ENCODE measurements around the gene GPR142. TPM values are rescaled to one million over a fixed set of nuclear protein-coding genes. Genes with fewer than 3 reads are reported as not detected.

The GPR142 gene
- total and polyA plus RNA-seq, 9 donors, result 0.04 to 0.28 (median 0.16) TPM; not detected in 2

Other genes with a start within 250 kb of the GPR142 start
- gene RPL38, start 163.8 kb upstream of the GPR142 start, total RNA-seq, result 3,184 TPM
- 1,000 to 10,000 TPM; 1,606 to 2,231 (median 1,792) TPM for gene RPL38, start 163.8 kb upstream of the GPR142 start, polyA plus RNA-seq (ENCODE audit: insufficient read depth in 1 of 8, insufficient read length in 8 of 8, low replicate concordance in 1 of 8)
- gene TTYH2, start 153.9 kb upstream of the GPR142 start, total RNA-seq, result 35.5 TPM
- 10 to 100 TPM; 40.3 to 85.2 (median 71.1) TPM for gene TTYH2, start 153.9 kb upstream of the GPR142 start, polyA plus RNA-seq (ENCODE audit: insufficient read depth in 1 of 8, insufficient read length in 8 of 8, low replicate concordance in 1 of 8)
- gene DNAI2, start 93.3 kb upstream of the GPR142 start, total RNA-seq, result 0.09 TPM
- gene DNAI2, start 93.3 kb upstream of the GPR142 start, polyA plus RNA-seq (ENCODE audit: insufficient read depth in 1 of 8, insufficient read length in 8 of 8, low replicate concordance in 1 of 8), result under 1 TPM in 5 of 8 donors, not detected in 3; 0.12 to 0.38 (median 0.19) TPM
- 1.6 TPM for gene KIF19, start 41.3 kb upstream of the GPR142 start, total RNA-seq
- 1 to 10 TPM in 7 of 8 donors, under 1 TPM in 1; 0.74 to 2.5 (median 1.7) TPM for gene KIF19, start 41.3 kb upstream of the GPR142 start, polyA plus RNA-seq (ENCODE audit: insufficient read depth in 1 of 8, insufficient read length in 8 of 8, low replicate concordance in 1 of 8)
- not detected for gene BTBD17, start 5.6 kb upstream of the GPR142 start, total RNA-seq
- gene BTBD17, start 5.6 kb upstream of the GPR142 start, polyA plus RNA-seq (ENCODE audit: insufficient read depth in 1 of 8, insufficient read length in 8 of 8, low replicate concordance in 1 of 8), result under 1 TPM in 6 of 8 donors, not detected in 2; 0.06 to 0.28 (median 0.11) TPM
- gene GPRC5C, start 64.6 kb downstream of the GPR142 start, total RNA-seq, result 56.0 TPM
- 10 to 100 TPM; 16.2 to 37.5 (median 32.3) TPM for gene GPRC5C, start 64.6 kb downstream of the GPR142 start, polyA plus RNA-seq (ENCODE audit: insufficient read depth in 1 of 8, insufficient read length in 8 of 8, low replicate concordance in 1 of 8)
- gene CD300A, start 99.1 kb downstream of the GPR142 start, total RNA-seq, result 2.5 TPM
- gene CD300A, start 99.1 kb downstream of the GPR142 start, polyA plus RNA-seq (ENCODE audit: insufficient read depth in 1 of 8, insufficient read length in 8 of 8, low replicate concordance in 1 of 8), result 1 to 10 TPM; 1.7 to 4.0 (median 2.4) TPM
- gene CD300LB, start 164.0 kb downstream of the GPR142 start, total RNA-seq, result 0.04 TPM
- under 1 TPM; 0.07 to 0.35 (median 0.19) TPM for gene CD300LB, start 164.0 kb downstream of the GPR142 start, polyA plus RNA-seq (ENCODE audit: insufficient read depth in 1 of 8, insufficient read length in 8 of 8, low replicate concordance in 1 of 8)
- 0.31 TPM for gene CD300C, start 178.6 kb downstream of the GPR142 start, total RNA-seq
- under 1 TPM; 0.29 to 0.75 (median 0.44) TPM for gene CD300C, start 178.6 kb downstream of the GPR142 start, polyA plus RNA-seq (ENCODE audit: insufficient read depth in 1 of 8, insufficient read length in 8 of 8, low replicate concordance in 1 of 8)
- gene CD300H, start 200.0 kb downstream of the GPR142 start, total RNA-seq, result not detected
- gene CD300H, start 200.0 kb downstream of the GPR142 start, polyA plus RNA-seq (ENCODE audit: insufficient read depth in 1 of 8, insufficient read length in 8 of 8, low replicate concordance in 1 of 8), result under 1 TPM in 2 of 8 donors, not detected in 6; 0.27 to 0.28 TPM
- gene CD300LD, start 224.8 kb downstream of the GPR142 start, total RNA-seq, result not detected
- not detected for gene CD300LD, start 224.8 kb downstream of the GPR142 start, polyA plus RNA-seq (ENCODE audit: insufficient read depth in 1 of 8, insufficient read length in 8 of 8, low replicate concordance in 1 of 8)

Measured in muscle of leg (tissue), 9 donors.